Lower leg skin (tissue), 3 donors: Measurements from ENCODE around the gene BTBD17.

ENCODE experiments used
- POLR2A ChIP-seq, 2 donors: fragments of 450-650 bp; IDR thresholded peaks; one replicate each; pipeline ENCODE4 v1.6.1; 2016 to 2017; ENCODE audit warnings: antibody characterized with exemption in 2 of 2, mild to moderate bottlenecking in 1 of 2, moderate library complexity in 1 of 2
- TF ChIP-seq, protein P1 (sequence below), 3 donors: fragments of 450-650 bp; IDR thresholded peaks; one replicate each; pipeline ENCODE4 v1.5.1; 2016; ENCODE audit warnings: antibody characterized with exemption in 3 of 3, mild to moderate bottlenecking in 3 of 3, moderate library complexity in 2 of 3

DNA sequence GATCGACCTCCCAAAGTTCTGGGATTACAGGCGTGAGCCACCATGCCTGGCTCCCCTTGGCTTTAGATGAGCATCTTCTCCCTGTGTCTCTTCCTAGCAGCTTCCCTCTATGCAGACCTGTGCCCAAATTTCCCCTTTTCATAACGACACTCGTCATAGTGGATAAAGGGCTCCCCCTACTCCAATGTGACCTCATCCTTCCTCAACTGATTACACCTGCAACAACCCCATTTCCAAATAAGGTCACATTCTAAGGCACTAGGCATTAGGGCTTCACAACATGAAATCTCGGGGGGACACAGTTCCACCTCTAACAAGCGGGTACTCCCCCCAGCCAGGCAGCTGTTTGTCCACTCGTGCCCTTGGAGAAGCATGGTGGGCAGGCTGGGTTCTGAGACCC, 25.4 kb downstream of the BTBD17 start:
- no peak for TF ChIP-seq POLR2A (IDR thresholded peaks at IDR 0.05)
- TF ChIP-seq, protein P1, sequence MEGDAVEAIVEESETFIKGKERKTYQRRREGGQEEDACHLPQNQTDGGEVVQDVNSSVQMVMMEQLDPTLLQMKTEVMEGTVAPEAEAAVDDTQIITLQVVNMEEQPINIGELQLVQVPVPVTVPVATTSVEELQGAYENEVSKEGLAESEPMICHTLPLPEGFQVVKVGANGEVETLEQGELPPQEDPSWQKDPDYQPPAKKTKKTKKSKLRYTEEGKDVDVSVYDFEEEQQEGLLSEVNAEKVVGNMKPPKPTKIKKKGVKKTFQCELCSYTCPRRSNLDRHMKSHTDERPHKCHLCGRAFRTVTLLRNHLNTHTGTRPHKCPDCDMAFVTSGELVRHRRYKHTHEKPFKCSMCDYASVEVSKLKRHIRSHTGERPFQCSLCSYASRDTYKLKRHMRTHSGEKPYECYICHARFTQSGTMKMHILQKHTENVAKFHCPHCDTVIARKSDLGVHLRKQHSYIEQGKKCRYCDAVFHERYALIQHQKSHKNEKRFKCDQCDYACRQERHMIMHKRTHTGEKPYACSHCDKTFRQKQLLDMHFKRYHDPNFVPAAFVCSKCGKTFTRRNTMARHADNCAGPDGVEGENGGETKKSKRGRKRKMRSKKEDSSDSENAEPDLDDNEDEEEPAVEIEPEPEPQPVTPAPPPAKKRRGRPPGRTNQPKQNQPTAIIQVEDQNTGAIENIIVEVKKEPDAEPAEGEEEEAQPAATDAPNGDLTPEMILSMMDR (IDR thresholded peaks at IDR 0.05): no peak
